HG03045 (cell line): ENCODE measurements around the gene TBC1D5.
"Not testable (repeated sequence)": the region's sequence is repeated elsewhere in the genome, so short reads cannot be mapped to it uniquely, and the experiment has no call there.

Experiments used
- ATAC-seq: cut with Tn5 transposase; IDR thresholded peaks from one replicate; pipeline ENCODE4 v1.9.1; 2021; ENCODE audit warnings: mild to moderate bottlenecking, moderate library complexity; ENCODE audit not compliant: unreplicated experiment

Gene TBC1D5

GRCh38 chr3:17648630-17649355, 93.6 kb downstream of the TBC1D5 start:
- not testable (repeated sequence) for ATAC-seq

GRCh38 chr3:17645074-17645698, 97.2 kb downstream of the TBC1D5 start:
- no peak for ATAC-seq

GRCh38 chr3:17643691-17644090, 98.7 kb downstream of the TBC1D5 start:
- ATAC-seq, result no peak

- no peak for ATAC-seq
Observed at GRCh38 chr3:17642474-17642873, 100.0 kb downstream of the TBC1D5 start.

GRCh38 chr3:17640466-17640865, 102.0 kb downstream of the TBC1D5 start:
- ATAC-seq, result no peak

- ATAC-seq, result no peak
Observed at GRCh38 chr3:17639765-17640164, 102.7 kb downstream of the TBC1D5 start.

GRCh38 chr3:17639257-17639656, 103.2 kb downstream of the TBC1D5 start:
- no peak for ATAC-seq

- no peak for ATAC-seq
Observed at GRCh38 chr3:17638356-17638755, 104.1 kb downstream of the TBC1D5 start.

GRCh38 chr3:17635675-17636074, 106.8 kb downstream of the TBC1D5 start:
- ATAC-seq, result not testable (repeated sequence)

- no peak for ATAC-seq
Observed at GRCh38 chr3:17634964-17635363, 107.5 kb downstream of the TBC1D5 start.

GRCh38 chr3:17634201-17634600, 108.2 kb downstream of the TBC1D5 start:
- no peak for ATAC-seq

GRCh38 chr3:17632401-17633100, 109.9 kb downstream of the TBC1D5 start:
- ATAC-seq, result no peak

- no peak for ATAC-seq
Observed at GRCh38 chr3:17631609-17632008, 110.8 kb downstream of the TBC1D5 start.

- no peak for ATAC-seq
Observed at GRCh38 chr3:17629400-17629799, 113.0 kb downstream of the TBC1D5 start.

- ATAC-seq, result no peak
Observed at GRCh38 chr3:17626395-17626794, 116.0 kb downstream of the TBC1D5 start.

- ATAC-seq, result no peak
Observed at GRCh38 chr3:17625133-17625532, 117.3 kb downstream of the TBC1D5 start.

- ATAC-seq, result no peak
Observed at GRCh38 chr3:17623464-17623863, 119.0 kb downstream of the TBC1D5 start.

GRCh38 chr3:17619968-17620367, 122.5 kb downstream of the TBC1D5 start:
- no peak for ATAC-seq

- ATAC-seq, result not testable (repeated sequence)
Observed at GRCh38 chr3:17613017-17613416, 129.4 kb downstream of the TBC1D5 start.

GRCh38 chr3:17607905-17608304, 134.5 kb downstream of the TBC1D5 start:
- no peak for ATAC-seq

- ATAC-seq, result no peak
Observed at GRCh38 chr3:17605934-17606333, 136.5 kb downstream of the TBC1D5 start.

- ATAC-seq, result no peak
Observed at GRCh38 chr3:17605032-17605431, 137.4 kb downstream of the TBC1D5 start.
